NCI-H146 (cell line): ENCODE data around the gene GLS.
"Not testable (repeated sequence)": the region's sequence is repeated elsewhere in the genome, so short reads cannot be mapped to it uniquely, and the experiment has no call there.

ENCODE experiments used
- DNase-seq: peaks from one replicate; lab custom pipeline; 2025; lab: John Stamatoyannopoulos, UW

Gene GLS

DNA sequence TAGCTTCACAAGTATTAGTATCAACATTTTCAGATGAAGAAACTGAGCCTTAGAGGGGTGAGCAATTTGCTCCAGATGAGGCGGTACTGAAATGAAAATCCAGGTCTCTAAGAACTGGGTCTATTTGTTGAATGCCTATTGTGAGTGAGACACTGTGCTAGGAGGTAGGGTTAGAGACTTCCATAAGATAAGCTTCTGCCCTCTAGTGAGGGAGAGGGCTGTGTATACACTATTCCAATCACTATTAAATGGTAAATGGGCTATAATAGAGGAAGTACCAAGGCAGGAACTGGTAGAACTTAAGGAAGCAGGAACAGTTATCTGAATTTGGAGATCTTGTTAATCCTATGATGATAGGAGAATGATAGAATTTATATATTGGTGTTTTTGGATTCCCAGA, 23.6 kb upstream of the GLS start:
- peak; percentile 1 for DNase-seq

DNA sequence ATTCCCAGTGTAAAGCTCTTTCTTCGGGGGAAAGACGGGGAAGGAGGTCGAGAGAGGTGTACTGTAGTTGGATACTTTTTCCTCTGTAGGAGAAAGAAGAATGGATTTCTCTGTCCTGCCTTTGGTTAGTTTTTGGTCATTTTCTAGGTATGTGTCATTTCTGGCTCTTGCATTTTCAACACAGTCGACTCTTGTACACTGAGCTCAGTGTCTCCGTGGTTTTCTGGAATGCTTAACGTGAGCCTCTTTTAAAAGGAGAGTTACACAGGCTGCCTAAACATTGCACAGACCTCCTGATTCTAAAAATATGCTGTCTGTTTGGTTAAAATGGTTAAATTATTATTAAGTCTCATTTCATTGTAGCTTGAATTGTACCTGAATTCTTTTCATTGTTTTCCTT, 21.8 kb upstream of the GLS start:
- no peak for DNase-seq

DNA sequence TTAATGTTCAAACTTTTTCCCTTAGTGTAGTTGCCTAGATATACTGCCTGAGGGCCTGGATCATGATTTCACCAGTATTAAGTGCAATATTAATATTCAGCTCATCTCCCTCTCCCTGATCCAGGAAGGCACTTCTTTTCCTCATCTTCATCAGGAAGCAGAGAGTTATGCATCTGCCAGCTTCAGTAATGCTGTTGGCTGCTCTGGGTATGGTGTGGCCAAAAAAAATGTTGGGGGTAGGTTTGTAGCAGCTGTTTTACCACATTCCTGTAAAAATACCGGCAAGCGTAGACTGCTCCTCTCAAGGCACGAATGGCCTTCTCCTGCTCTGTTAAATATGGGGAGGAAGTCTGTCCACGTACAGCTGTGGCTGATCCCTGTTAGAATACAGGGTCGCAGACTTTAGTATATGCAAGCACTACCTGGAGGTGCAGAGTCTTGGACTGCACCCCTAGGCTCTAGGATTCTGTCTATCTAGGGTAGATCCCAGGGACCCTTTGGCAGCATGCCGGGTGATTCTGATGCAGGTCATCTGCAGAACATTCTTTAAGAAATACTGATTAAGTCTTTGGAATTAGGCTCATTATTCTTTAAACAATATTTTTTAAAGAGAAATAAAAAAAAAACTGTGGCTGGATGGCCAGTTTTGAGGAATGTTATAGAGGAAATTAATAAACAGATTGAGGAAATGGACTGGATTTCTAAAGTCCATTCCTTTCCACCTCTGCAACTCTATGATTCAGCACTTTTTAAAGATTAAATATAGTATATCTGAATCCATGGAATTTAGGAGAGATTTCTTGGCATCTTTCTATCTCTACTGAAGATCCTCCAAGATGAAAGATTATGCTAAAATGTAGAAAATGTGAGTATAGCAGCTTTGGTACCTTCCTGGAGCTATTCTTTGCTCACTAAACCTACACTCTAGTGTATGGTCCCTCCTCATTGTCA, 21.0 kb upstream of the GLS start:
- no peak for DNase-seq

DNA sequence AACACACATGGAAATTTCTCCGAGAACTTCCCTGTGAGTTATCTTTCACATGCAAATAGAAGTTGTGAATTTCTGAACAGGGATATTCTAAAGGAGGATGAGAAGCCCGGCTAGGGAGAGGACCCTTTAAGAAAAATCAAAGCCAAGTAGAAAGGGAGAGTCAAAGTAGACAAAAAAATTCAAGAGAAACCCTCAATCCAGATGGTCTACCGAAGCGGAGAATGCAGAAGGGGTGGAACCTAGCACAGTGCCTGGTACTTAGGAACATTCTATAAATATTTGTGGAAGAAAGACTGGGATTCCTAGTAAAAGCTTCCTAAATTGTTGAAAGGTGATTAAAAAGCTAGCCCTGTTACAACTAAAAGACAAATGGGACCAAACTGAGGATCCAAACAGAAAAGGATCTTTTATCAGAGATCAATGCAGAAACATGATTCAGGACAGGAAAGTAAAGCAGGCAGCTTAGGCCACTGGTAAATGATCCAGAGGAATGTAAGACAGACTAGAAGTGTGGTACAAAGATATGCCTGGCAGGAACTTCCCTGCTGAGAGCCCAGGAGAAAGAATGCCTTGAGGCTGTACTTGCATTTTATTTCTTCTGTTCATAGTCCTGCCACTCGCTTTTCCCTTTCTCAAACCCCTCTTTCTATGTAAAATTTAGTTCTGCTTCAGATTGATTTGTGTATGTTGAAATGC, 19.5 kb upstream of the GLS start:
- DNase-seq = no peak

DNA sequence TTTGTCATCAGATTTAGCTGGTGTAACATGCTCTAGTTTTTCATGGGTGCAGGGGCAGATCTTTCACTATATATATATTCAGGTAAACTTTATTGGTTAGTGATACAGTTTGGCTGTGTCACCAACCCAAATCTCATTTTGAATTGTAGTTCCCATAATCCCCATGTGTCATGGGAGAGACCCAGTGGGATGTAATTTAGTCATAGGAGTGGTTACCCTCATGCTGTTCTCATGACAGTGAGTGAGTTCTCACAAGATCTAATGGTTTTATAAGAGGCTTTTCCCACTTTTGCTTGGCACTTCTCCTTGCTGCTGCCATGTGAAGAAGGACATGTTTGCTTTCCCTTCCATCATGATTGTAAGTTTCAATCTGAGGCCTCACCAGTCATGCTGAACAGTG, 18.5 kb upstream of the GLS start:
- DNase-seq = not testable (repeated sequence)

DNA sequence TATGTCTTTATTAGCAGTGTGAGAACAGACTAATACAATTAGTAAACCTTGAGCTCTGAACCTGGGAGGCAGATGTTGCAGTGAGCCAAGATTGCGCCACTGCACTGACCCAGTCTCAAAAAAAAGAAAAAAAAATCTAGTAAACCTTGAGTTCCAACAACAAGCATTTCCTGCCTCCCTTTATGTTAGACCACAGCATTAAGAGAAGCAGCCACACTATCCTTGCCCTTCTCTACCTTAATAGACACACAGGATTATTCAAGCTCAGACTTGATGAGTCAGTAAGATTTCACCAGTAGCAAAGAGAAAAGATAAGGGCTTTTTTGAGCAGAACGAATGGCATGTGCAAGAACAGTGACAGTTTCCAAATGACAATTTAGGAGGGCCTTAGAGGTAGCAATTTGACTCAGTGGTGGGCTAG, 18.0 kb upstream of the GLS start:
- no peak for DNase-seq

DNA sequence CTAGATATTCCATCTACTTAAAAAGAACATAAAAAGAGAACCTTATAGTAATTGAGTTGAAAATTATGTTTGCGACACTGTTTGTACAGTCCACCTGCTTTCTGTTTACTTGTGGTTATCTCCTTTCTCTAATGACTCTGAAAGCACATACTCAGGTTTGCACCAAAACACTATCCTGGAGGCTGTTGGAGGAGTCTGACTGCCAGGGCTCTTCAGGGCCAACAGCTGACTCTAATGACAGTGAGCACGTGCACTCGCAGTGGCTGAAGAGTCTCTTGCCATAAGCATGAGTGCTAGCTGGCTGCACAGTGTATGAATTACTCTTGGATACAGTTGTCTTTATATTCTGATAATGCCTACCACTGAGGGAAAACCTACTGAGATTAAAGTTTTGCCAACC, 16.7 kb upstream of the GLS start:
- peak; percentile 85 for DNase-seq

DNA sequence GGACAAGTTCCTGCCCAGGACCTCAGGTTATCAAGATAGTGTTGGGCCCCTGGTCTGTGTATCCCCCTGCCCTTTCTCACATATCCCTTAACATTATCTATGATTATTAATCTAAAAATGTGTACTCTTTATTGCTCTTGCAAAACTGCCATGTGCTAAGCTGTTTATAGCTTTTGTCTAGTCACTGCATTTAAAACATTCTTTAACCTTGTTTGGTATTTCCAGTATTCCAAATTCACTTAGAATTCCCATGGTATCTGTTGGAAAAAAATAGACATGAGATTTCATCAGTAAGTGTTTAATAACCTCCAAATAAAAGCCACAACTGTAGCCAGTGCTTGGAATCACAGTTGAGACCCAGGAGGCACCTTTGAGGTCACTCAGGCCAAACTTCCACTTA, 16.2 kb upstream of the GLS start:
- DNase-seq = no peak

DNA sequence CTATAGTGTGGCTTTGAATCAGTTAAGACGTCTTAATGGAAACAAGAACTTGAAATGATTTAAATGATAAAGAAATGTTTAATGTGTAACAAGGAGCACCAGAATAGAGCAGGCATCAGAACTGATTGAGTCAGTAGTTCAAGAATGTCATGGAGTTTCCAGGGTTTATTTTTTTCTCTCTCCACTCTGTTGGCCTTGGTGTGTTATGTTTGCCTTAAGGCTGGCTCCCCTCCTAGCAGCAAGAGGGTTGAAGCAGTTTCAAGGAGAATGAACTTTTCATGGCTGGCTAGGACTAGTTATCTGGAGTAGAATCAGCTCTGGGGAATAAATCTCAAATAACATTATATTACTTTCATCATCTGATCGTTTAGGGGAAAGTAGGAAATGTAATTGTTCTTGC, 13.4 kb upstream of the GLS start:
- no peak for DNase-seq

DNA sequence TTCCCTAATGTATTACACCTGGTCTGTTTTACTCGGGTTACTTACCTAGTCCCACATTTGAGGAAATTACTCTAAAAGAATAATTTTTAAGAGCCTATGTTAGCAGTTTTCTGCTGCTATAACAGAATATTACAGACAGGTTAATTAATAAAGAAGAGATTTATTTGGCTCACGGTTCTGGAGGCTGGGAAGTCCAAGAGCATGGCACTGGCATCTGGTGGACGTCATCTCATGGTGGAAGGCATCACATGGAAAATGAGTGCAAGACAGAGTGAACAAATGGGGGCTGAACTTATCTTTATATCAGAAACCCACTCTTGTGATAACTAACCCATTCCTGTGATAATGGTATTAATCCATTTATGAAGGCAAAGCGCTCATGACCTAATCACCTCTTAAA, 12.8 kb upstream of the GLS start:
- no peak for DNase-seq

DNA sequence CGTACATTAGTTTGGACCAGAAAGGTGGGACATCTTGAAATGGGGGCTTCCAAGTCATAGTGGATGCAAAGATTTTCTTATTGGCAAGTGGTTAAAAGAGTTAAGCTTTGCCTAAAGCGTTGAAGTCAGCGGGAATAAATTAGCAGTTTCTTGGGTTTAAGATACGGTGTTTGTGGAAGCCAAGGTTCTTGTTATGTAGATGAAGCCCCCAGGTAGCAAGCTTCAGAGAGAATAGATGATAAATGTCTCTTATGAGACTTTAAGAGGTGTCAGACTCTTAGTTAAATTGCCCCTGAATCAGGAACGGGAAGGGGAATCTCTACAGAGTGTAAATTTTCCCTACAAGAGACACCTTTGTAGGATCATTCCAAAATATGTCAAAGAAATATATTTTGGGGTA, 10.9 kb upstream of the GLS start:
- DNase-seq = no peak

DNA sequence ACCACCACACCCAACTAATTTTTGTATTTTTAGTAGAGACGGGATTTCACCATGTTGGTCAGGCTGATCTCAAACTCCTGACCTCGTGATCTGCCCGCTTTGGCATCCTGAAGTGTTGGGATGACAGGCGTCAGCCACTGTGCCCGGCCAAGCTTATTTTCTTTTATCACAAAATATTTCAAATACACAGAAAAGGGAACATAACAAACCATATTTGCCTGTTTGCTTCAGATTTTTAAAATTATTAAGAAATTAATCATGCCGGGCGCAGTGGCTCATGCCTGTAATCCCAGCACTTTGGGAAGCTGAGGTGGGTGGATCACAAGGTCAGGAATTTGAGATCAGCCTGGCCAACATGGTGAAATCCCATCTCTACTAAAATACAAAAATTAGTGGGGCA, 7.2 kb upstream of the GLS start:
- DNase-seq = not testable (repeated sequence)

DNA sequence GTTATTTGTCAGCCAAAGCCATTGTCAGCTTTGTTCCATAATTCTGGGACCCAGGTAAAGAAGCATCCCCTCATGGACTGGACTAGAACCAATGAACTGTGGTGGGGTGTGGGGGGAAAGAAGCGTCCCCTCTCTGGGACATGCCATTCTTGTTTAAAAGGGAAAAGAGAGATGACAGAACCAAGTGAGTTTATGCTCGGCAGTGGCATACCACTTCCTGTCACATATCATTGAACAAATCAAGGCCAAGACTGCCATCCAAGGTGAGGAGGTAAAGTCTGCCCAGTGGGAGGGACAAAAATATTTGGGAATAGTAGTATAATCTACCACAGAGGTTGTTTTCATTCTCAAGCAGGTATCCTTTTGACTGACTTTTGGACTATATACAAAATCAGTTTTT, 4.7 kb upstream of the GLS start:
- DNase-seq = no peak

DNA sequence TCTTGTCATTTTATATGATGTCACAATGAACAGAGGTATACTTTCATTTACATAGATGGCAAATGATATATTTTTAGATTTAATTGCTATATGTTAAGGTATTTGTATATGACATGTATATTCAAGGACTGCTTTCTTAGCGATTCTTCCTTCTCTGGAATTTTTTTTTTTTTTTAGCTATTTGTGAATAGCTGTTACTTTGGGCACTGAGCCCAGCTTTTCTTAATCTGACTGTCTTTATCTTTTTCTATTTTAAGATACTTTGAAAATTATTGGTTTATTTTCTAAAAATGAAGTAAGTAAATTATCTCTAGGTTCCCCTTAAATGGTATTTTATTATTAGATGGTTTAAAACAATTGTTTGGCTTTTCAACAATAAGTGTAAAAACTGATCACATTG, 4.0 kb upstream of the GLS start:
- DNase-seq = no peak

DNA sequence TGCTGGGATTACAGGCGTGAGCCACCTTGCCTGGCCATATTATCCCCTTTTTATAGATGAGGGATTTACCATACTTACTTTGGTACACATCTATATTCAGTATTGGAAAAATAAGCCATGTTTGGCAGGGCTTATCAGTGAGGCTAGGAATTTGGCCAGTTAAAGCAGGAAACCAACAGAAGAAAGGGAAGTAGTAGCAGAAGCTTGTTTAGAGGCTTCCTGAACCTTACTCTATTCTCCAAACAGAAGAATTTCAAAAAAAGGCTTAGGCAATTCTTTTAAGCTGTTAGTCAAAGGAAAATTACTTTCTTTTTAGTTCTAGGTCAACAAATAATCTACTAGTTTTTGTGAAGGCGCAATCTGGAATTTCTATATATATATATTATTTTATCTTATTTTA, 3.2 kb upstream of the GLS start:
- DNase-seq = no peak

DNA sequence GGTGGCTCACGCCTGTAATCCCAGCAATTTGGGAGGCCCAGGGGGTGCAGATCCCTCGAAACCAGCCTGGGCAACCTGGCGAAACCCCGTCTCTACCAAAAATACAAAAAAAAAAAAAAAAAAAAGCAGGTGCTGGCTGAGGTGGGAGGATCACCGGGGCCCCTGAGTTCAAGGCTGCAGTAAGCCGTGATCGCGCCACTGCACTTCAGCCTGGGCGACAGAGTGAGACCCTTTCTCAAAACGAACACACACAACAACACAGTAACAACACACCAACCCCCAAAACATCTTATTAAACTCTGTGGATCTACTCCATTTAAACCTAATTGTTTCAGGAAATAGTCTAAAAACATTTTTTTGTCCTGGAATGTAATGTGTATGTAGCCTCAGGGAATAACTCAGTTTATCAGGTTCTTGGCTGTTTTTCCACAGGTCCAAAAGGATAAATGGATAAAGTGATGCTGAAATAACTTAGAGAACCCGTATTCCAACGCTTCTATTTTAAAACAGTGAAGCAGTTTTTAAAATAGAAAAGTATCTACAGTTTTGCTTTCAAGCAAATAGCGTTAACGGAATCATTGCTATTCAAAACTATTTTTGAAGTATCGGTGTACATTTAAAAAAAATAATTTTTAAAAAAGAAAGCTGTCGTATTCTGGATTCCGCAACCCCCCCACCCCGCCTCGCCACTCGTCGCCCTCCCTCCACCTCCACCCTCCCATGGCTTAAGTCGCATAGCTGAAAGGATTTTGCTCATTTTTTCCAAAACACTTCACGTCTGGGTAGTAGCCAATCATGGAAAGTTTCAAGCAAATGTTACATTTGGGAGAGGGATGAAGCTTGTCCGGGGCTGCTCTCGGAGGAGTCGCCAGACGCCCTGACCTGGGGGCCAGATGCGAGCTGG, 895 bp upstream of the GLS start:
- DNase-seq = no peak

DNA sequence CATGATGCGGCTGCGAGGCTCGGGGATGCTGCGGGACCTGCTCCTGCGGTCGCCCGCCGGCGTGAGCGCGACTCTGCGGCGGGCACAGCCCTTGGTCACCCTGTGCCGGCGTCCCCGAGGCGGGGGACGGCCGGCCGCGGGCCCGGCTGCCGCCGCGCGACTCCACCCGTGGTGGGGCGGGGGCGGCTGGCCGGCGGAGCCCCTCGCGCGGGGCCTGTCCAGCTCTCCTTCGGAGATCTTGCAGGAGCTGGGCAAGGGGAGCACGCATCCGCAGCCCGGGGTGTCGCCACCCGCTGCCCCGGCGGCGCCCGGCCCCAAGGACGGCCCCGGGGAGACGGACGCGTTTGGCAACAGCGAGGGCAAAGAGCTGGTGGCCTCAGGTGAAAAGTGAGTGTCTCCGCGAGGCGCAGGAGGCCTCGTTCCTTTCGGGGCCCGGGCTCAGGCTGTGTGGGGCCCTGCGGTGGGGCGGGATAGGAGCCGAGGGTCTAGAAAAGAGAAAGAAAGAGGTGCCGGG, 520 bp downstream of the GLS start:
- DNase-seq = no peak

DNA sequence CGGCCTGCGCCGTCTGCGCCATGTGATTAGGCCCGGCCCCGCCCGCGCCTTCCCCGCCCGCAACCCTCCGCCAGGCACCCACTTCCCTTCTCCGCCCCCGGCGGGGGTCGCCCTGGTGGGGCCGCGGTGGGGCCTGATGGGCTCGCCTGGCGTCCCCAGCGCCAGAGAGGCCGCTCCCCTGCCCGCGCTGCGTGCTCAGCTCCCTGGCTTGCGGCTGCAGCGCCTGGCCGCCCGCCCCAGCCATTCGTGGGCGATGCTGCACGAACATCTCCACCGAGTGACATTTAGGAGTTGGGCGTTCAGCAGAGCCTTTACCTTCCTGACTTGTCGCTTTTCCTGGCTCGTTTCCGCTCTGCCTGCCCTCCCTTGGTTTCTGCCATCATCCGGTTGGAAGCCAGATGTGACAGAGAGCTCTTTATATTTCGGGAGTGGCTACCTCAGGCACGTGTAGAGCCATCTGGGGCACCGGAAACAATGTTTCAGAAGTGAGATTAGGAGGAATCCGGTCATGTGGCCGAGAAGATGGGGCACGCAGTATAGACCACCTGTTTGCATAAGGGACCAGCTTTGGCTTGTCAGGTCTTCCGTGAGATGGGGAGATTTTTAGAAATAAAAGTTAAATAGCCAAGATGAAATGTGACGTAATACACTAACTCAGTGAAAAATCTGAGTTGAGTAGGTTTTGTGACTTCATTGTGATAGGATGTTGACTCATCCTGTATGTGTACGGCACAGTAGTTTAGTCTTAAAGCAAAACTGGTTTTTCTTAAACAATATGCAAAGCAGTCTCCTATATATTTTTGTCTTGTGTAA, 1.2 kb downstream of the GLS start:
- peak; percentile 63 for DNase-seq

DNA sequence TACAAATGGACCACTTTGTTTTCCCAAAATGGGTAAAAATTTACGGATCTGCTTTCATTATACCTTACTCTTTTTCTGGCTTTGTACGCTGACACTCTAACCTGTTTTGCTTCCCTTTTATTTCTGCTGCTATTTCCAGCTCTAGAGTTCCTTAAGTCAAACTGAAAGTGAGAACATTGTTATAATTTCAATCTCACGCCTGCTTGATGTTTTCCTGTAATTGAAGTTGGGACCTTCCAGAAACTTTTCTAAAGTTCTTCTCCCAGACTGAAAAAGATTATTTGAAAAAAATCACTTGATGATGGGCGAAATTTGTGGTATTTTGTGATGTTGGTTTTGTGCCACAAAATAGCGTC, 1.8 kb downstream of the GLS start:
- no peak for DNase-seq

DNA sequence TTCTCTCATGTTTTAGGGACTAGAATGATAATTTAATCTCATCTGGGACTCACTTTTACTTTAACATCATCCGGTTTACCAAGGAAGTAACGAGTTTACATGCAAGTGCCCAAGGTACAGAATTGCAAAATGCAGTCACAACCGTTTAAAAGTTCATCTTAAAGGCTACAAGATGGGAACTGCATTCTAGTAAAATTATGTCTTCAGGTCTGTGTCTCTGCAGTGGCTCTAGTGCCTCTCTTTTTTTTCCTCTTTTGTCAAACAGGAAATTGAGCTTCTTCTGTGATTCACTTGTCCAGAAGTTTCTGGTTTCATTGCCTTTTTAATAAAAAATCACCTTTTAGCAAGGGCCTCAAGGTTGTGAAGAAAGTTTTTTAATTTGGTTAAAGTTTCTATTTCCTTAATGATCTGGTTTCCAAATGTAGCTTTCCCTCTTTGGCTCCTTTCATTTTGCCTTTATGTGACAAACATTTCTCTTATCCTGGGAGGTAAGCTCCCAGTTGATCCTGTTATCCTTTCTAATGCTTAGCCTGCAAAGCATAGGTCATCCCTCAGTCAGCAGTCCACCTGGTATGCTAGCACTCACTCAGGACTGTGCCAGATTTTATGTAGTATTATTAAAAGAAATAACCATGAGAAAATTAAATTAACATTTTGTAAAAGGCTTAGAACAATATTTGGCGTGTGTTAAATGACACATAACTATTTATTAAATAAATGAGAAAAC, 2.4 kb downstream of the GLS start:
- DNase-seq = no peak

DNA sequence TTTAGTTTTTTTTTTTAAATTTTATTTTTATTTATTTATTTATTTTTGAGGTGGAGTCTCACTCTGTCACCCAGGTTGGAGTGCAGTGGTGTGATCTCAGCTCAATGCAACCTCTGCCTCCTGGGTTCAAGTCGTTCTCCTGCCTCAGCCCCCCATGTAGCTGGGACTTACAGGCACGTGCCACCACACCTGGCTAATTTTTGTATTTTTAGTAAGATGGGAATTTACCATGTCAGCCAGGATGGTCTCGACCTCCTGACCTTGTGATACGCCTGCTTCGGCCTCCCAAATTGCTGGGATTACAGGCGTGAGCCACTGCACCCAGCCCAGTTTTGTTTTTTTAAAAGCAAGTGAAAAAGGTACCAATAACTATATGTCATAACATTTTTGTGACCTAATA, 5.2 kb downstream of the GLS start:
- not testable (repeated sequence) for DNase-seq
